ENCODE data around the gene PSPN. TPM values are rescaled to one million over a fixed set of nuclear protein-coding genes. Genes with fewer than 3 reads are reported as not detected.
"Not testable (repeated sequence)": the region's sequence is repeated elsewhere in the genome, so short reads cannot be mapped to it uniquely, and the experiment has no call there.

Gene PSPN
- total and polyA plus RNA-seq, 2 of the 13 experiments (the other 11 are each of a cell fraction or from before 2014, with no cell fraction given): 0.69 to 1.1 TPM

- TF ChIP-seq ZNF83 (CRISPR knock-in tag; IDR thresholded peaks at IDR 0.05; ENCODE audit: borderline replicate concordance) (no peak), KLF15 (CRISPR knock-in tag; IDR thresholded peaks at IDR 0.05; ENCODE audit: borderline replicate concordance) (no peak), EP300 (IDR thresholded peaks at IDR 0.05; ENCODE audit: low read depth in 2 of 2, low read length in 2 of 2) (no peak), EP300 (CRISPR knock-in tag; IDR thresholded peaks at IDR 0.05; ENCODE audit: borderline replicate concordance) (no peak), ZNF441 (CRISPR knock-in tag; IDR thresholded peaks at IDR 0.05; ENCODE audit: borderline replicate concordance) (no peak), ZNF350 (CRISPR knock-in tag; IDR thresholded peaks at IDR 0.05; ENCODE audit: borderline replicate concordance, low read depth) (no peak), ZSCAN20 (CRISPR knock-in tag; IDR thresholded peaks at IDR 0.05; ENCODE audit: borderline replicate concordance) (no peak), SP4 (CRISPR knock-in tag; IDR thresholded peaks at IDR 0.05) (no peak), ARHGAP35 (CRISPR knock-in tag; IDR thresholded peaks at IDR 0.05; ENCODE audit: borderline replicate concordance) (no peak)
- TF ChIP-seq, protein P1, sequence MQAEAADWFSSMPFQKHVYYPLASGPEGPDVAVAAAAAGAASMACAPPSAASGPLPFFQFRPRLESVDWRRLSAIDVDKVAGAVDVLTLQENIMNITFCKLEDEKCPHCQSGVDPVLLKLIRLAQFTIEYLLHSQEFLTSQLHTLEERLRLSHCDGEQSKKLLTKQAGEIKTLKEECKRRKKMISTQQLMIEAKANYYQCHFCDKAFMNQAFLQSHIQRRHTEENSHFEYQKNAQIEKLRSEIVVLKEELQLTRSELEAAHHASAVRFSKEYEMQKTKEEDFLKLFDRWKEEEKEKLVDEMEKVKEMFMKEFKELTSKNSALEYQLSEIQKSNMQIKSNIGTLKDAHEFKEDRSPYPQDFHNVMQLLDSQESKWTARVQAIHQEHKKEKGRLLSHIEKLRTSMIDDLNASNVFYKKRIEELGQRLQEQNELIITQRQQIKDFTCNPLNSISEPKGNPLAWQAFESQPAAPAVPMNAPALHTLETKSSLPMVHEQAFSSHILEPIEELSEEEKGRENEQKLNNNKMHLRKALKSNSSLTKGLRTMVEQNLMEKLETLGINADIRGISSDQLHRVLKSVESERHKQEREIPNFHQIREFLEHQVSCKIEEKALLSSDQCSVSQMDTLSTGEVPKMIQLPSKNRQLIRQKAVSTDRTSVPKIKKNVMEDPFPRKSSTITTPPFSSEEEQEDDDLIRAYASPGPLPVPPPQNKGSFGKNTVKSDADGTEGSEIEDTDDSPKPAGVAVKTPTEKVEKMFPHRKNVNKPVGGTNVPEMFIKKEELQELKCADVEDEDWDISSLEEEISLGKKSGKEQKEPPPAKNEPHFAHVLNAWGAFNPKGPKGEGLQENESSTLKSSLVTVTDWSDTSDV (CRISPR knock-in tag; IDR thresholded peaks at IDR 0.05): no peak
- TF ChIP-seq, protein P2, sequence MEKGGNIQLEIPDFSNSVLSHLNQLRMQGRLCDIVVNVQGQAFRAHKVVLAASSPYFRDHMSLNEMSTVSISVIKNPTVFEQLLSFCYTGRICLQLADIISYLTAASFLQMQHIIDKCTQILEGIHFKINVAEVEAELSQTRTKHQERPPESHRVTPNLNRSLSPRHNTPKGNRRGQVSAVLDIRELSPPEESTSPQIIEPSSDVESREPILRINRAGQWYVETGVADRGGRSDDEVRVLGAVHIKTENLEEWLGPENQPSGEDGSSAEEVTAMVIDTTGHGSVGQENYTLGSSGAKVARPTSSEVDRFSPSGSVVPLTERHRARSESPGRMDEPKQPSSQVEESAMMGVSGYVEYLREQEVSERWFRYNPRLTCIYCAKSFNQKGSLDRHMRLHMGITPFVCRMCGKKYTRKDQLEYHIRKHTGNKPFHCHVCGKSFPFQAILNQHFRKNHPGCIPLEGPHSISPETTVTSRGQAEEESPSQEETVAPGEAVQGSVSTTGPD (CRISPR knock-in tag; IDR thresholded peaks at IDR 0.05): no peak
Observed at GRCh38 chr19:6357174-6357573, 18.6 kb downstream of the PSPN start (continued).

GRCh38 chr19:6355321-6356040 lies 20.3 kb downstream of the PSPN start:
- H2AFZ ChIP-seq (ENCODE audit: low read length); intact Hi-C loops (cut with micrococcal nuclease; ENCODE audit: unreplicated experiment); H3K9ac ChIP-seq (ENCODE audit: insufficient read depth, low read depth, low read length); in situ Hi-C loops (cut with HindIII; ENCODE audit: extremely low pct_ligation_motif_present, low pct_unique_long_range_greater_than_20kb); H4K20me1 ChIP-seq (ENCODE audit: insufficient read depth, low read length); H3K9me3 ChIP-seq (ENCODE audit: low read length); H3K79me2 ChIP-seq (ENCODE audit: insufficient read depth, low read length); H3K4me2 ChIP-seq (ENCODE audit: low read depth, low read length); POLR2A ChIA-PET; BruUV-seq (replicated peaks); H3K27ac ChIP-seq (ENCODE audit: extremely low read length, insufficient read depth, low read length); H3K27me3 ChIP-seq (ENCODE audit: control insufficient read depth in 1 of 2, insufficient read depth in 2 of 2, low read length in 2 of 2); FAIRE-seq; ATAC-seq; H3K36me3 ChIP-seq (replicated peaks in 1 of 2; ENCODE audit: control insufficient read depth in 1 of 2, insufficient read depth in 2 of 2, low read length in 2 of 2); H3K4me3 ChIP-seq (replicated peaks in 1 of 3; ENCODE audit: insufficient read depth in 1 of 3, low read depth in 2 of 3, low read length in 3 of 3); CTCF ChIA-PET (ENCODE audit: low intra/inter-chr PET ratio, low total read pairs); DNase-seq (ENCODE audit: low spot score): not testable (repeated sequence)
- WGBS (ENCODE audit: low lambda C conversion rate): 68% methylated on average over 10 of the region's 46 CpGs
- 0 out of 2 replicates have a peak, but pooled peaks cover 11% of the 10 kb centered on the region for H3K4me1 ChIP-seq (ENCODE audit: insufficient read depth, low read length)

Data from HepG2 (cell line).